Femur (tissue), 1 donor: ENCODE results near the gene CACNG6.
"Not testable (repeated sequence)": the region's sequence is repeated elsewhere in the genome, so short reads cannot be mapped to it uniquely, and the experiment has no call there.

Experiments used
- DNase-seq: peaks from one replicate; pipeline ENCODE4 v3.0.0-alpha.2; 2017

The CACNG6 gene

DNA sequence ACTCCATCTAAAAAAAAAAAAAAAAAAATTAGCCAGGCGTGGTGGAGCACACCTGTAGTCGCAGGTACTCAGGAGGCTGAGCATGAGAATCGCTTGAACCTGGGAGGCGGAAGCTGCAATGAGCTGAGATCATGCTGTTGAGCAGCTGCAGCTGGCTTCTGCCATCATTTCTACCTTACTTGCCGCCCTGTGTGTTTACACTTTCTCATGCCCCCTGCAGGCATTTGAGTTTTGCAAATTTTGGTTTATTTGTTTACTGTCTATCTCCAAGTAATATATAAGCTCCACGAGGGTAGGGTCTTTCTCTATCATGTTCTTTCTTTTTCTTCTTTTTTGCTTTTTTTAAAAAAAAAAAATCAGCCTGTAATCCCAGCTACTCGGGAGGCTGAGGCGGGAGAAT lies 18.0 kb downstream of the CACNG6 start:
- DNase-seq: no peak

DNA sequence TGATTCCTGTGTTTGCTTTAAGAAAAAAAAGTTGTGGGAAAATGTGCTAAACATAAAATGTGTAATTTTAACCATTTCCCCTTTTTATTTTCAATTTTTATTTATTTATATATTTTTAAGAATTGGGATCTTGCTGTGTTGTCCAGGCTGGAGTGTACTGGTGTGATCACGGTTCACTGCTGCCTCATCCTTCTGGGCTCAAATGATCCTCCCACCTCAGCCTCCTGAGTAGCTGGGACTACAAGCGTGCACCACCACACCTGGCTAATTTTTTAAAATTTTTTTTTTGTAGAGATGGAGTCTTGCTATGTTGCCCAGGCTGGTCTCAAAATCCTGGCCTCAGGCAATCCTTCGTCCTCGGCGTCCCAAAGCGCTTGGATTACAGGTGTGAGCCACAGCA lies 19.0 kb downstream of the CACNG6 start:
- no peak for DNase-seq

DNA sequence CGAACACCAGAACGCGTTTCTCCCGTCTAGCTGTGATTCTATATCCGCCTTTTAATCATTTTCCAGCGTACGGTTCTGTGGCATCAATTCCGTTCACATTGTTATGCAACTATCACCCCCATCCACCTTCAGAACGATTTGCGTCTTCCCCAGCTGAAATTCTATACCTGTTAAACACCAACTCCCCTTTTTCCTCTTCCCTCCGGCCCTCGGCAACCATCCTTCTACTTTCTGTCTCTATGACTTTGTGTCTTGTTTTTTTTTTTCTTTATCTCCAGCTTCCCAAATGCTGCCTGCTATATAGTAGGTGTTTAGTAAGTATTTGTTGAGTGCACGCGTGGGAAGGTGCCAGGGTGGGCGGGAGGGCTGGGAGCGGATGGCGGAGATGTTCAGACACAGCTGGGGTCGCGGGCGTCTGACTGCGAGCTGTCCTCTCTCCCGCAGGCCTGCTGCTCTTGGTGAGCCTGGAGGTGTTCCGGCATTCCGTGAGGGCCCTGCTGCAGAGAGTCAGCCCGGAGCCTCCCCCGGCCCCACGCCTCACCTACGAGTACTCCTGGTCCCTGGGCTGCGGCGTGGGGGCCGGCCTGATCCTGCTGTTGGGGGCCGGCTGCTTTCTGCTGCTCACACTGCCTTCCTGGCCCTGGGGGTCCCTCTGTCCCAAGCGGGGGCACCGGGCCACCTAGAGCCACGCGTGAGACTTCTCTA lies 20.2 kb downstream of the CACNG6 start:
- no peak for DNase-seq

DNA sequence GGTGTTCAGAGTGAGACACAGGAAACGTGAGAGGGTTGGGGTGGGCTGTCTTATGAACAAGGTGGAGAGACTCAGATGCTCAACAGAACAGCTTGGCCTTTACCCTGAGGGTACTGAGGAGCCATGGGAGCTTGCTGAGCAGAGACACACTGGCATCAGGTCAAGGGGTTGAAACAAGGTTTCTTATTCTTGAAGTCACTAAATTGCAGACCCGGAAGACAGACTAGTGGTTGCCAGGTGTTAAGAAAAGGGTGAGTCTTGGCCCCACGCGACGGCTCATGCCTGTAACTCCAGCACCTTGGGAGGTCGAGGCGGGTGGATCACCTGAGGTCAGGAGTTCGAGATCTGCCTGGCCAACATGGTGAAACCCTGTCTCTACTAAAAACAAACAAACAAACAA lies 22.4 kb downstream of the CACNG6 start:
- DNase-seq: no peak

DNA sequence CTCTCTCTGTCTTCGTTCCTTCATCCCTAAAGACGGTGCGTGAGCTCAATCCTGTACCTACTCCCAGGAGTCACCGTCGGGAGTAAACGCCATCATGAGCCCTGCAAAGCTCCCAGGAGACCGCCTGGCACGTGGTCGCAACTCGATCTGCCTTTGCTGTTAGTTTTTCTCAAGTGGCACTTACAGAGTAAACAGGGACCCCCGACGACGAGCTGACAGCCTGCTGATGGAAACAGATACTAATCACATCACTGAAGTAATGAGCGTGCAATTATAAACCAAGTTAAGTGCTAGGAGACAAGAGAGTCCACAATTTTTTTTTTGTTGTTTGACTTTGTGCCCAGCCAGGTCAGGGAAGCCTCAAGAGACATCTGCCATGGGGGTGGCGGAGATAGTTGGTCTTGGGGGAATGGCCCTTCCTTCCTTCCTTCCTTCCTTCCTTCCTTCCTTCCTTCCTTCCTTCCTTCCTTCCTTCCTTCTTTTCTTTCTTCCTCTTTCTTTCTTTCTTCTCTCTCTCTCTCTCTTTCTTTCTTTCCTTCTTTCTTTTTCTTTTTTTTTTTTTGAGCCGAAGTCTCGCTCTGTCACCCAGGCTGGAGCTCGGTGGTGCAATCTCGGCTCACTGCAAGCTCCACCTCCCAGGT lies 23.6 kb downstream of the CACNG6 start:
- DNase-seq: no peak

DNA sequence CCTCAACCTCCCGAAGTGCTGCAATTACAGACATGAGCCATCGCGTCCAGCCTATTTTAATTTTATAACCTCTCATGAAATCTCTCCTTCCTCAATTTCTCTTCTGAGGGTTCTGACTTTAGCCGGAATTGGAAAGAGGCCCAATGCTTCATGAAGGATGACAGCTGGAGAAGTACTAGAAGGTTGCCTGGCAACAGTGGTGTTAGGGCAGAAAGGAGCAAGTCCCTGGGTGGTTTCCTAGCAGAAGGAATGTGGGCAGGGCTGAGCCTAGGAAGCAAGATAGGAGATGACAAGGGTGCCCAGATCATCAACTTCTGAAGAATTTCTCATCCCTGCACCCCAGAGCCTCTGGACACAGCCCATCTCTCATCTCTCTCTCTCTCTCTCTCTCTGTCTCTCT lies 25.8 kb downstream of the CACNG6 start:
- no peak for DNase-seq

DNA sequence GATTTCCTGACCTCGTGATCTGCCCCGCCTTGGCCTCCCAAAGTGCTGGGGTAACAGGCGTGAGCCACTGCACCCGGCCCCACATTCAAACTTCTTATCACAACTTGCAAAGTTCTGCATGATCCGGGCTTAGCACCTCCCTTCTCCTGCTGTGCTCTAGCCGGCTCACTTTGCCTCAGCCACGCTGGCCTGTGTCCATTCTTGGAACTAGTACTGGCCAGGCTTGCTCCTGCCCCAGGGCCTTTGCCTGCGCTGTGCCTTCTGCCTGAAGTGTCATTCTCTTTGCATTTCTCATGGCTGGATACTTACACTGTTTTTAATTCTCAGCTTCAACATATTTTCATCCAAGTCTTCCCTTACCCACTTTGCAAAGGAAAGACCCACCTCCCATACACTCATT lies 29.9 kb downstream of the CACNG6 start:
- DNase-seq: no peak

DNA sequence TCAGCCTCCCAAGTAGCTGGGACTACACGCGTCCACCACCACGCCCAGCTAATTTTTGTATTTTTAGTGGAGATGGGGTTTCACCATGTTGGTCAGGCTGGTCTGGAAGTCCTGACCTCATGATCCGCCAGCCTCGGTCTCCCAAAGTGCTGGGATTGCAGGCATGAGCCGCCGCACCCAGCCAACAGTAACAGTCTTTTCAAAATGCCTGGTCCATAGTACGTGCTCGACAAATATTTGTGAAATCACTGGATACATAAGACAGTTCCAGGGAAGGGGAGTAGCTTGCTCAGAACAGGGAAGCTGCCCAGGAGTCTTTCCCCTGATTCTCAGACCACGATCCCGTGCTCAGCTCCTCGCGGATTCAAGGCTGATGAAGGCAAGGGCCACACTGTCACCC lies 30.5 kb downstream of the CACNG6 start:
- DNase-seq: no peak

DNA sequence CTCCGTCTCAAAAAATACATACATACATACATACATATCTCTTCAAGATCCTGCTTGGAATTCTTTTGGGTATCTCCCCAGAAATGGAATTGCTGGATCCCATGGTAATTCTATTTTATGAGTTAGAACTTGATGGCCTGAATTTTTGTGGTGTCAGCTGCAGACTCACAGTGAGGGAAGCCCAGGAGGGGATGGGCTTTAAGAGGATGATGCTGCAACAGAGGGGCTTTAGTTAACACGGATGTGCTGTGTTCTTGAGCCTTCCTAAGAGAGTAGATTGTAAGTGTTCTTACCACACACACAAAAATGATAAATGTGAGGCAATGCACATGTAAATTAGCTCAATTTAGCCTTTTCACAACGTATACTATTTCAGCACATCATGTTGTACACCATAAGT lies 31.8 kb downstream of the CACNG6 start:
- no peak for DNase-seq

DNA sequence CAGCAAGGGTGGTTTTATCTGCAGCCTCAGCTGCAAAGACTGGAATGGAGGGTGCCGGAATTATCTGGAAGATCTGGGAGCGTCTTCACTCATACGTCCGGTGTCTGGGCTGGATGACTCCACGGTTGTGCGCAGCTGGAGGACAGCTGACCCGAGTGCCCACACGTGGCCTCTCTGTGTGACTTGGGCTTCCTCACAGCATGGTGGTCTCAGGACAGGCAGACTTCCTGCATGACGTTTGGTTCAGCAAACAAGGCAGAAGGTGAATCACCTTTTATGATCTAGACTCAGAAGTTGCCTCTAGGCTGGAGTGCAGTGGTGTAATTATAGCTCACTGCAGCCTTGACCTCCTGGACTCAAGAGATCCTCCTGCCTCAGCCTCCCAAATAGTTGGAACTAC lies 33.2 kb downstream of the CACNG6 start:
- DNase-seq: no peak

DNA sequence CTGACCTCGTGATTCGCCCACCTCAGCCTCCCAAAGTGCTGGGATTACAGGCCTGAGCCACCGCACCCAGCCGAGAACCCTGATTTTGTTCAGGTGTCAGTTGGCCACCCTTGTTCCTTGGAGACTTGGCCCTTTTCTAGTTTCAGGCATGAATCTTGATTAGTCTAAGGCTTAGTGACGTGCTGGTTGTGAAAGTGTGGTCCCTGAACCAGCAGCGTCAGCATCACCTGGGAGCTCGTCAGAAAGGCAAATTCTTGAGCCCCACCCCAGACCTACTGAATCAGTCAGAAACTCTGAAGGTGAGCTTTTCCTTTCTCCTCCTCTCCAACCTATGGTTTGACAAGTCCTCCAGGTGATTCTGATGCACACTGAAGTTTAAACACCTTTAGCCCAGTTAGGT lies 35.2 kb downstream of the CACNG6 start:
- no peak for DNase-seq

DNA sequence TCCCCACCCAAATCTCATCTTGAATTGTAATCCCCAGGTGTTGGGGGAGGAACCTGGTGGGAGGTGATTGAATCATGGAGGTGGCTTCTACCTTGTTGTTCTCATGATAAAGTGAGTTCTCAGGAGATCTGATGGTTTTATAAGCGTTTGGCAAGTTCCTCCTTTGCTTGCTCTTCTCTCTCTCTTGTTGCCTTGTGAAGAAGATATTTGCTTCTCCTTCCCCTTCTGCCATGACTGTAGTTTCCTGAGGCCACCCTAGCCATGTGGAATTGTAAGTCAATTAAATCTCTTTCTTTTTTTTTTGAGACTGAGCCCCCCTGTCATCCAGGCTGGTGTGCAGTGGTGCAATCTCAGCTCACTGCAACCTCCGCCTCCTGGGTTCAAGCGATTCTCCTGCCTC lies 37.9 kb downstream of the CACNG6 start:
- DNase-seq: no peak

DNA sequence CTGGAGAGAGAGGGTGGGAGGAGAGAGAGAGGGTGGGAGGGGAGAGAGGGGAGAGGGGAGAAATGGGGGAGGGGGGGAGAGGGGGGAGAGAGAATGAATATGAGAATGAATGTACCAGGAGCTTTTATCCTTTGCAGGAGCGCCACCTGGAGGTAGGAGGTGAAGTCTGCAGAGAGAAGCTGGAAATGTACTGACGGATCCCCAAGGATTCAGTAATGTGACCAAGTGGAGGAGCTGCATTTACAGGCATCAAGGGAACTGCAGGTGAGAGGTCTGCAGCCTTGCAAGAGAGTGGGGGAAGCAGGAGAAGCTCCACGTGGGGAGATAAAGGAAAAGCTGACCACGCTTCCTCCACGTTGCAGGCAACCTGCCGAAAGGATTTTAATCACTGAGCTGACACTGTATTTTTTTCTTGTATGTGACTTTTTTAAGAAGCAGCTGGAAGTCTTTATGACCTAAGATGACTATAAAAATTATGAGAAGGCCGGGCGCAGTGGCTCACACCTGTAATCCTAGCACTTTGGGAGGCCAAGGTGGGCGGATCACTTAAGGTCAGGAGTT lies 38.6 kb downstream of the CACNG6 start:
- DNase-seq: peak; percentile 27

DNA sequence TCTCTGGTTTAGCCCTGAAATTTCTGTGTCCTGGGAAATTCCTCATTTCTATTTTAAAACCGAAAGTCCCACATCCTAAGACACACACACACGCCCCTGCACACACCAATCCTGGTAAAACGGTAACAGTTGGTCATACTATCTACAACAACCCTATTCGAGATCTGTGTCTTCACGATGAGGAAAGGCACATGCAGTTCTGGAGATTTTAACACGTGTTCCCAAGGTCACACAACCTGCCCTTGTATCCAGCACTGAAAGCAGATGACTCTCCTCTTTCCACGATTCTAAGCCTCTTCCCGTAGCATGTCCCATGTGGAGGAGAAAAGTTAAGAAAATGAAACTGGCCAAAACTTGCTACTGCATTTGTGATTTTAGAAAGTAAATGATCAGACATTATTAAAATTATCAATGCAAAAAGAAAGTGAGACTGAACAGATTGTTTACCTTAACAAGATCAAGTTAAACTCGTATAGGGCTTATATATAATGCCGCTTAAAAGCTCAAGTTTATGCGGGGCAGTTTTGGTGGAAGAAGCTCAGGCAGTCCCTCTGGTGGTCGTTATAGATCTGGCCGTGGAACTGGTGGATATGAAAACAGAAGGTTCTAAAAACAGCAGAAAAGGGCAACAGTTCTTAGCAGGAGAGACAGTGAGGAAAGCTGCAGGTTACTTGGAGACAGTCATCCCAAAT lies 39.6 kb downstream of the CACNG6 start:
- DNase-seq: no peak

DNA sequence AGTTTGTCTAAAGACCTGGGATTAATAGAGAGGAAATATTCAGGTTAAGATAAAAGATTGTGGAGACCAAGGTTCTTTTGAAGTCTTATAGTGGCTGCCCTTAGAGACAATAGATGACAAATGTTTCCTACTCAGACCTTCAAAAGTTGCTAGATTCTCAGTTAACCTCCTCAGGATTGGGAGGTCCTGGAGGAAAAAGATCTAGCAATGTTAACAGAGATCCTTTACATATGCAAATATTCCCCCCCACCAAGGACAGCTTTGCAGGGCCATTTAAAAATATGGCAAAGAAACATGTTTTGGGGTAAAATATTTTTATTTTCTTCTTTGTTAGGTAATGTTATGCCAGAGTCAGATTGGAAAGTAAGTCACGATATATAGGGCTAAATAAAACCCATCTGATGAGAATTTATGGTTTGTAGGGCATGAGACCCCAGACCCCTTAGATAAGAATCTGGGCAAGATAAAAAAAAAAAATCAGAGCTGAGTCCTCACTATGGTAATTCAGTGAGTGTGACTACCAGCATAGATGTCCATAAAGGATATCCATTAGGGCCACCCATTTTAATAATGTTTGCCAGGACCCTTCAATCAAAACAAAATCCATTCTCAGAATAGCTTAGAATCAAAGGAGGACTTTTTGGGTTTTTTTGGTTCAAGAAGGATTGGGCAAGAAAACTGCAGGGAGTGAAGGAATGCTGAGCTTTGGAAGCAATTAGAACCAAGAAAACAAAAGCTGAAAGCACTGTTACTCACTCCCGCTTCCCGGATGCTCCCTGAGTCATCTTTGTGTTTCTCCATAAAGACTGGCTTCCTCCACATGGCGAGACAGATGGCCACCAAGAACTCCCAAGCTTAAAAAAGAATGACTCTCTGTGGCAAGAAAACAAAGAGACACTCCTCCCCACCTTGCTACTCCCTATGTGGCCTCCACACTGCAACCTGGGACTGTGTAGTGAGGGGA lies 44.1 kb downstream of the CACNG6 start:
- no peak for DNase-seq

DNA sequence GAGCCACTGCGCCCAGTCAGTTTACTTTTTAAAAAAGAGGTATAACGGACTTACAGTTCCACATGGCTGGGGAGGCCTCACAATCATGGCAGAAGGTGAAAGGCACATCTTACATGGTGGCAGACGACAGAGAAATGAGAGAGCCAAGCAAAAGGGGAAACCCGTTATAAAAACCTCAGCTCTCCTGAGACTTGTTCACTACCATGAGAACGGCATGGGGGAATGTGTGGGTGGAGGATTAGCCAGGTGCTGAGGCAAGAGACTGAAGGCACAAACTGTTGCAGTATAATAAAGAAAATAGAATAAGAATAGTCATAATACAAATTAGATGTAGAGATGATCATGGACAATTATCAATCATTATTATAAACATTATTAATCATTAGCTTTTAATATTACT lies 45.1 kb downstream of the CACNG6 start:
- not testable (repeated sequence) for DNase-seq

DNA sequence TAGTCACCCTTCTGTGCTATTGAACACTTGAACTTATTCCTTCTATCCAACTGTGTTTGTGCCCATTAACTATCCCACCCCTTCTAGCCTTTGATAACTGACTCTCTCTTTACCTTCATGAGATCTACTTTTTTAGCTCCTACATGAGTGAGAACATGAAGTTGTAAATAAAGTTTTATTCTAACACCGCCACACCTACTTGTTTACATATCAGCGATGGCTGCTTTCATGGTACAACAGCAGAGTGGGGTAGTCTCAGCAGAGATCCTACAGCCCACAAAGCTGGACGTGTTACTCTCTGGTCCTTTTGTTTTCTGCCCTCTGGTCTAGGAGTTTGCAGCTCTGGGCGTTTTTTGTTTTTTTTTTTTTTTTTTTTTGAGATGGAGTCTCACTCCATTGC lies 48.6 kb downstream of the CACNG6 start:
- DNase-seq: no peak

DNA sequence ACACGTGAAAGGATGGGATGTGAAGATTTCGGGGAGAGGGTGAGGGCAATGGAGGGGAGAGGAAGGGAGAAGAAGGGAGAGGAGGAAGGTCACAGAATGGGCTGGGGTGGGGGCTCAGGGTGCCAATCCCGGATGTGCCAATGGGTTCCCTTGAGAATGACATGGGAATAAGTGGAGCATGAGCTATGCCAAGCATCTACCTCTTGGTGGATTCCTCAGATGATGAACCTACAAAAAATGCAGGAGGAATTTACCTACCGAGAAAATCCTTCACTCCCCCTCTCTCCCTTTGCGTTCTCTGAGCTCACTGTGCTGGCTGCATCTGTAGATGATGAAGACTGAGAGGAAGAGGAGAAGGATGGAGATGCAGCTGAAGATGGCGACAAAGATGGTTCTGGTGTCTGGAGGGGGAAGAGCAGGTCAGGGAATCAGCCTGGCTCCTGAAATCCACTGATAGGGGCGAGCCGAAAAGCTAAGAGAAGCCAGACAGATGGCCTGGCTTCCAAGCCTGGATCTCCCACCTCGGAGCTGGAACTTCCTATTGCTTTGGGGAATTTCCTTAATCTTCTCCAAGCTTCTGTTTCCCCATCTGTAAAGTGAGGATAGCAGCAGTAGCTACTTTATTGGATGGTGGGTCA lies 50.7 kb downstream of the CACNG6 start:
- DNase-seq: no peak

DNA sequence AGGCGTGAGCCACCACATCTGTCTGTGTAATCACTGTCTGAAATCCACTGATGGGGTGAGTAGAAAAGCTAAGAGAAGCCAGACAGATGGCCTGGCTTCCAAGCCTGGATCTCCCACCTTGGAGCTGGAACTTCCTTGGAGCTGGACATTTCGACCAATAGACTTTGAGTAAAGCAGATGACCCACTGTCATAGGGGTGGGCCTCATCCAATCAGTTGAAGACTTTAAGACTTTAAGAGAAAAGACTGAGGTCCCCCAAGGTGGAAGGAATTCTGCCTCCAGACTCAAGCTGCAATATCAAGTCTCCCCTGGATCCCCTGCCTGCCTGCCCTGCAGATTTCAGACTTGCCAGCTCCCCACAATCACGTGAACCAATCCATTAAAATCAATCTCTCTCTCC lies 51.6 kb downstream of the CACNG6 start:
- DNase-seq: no peak

DNA sequence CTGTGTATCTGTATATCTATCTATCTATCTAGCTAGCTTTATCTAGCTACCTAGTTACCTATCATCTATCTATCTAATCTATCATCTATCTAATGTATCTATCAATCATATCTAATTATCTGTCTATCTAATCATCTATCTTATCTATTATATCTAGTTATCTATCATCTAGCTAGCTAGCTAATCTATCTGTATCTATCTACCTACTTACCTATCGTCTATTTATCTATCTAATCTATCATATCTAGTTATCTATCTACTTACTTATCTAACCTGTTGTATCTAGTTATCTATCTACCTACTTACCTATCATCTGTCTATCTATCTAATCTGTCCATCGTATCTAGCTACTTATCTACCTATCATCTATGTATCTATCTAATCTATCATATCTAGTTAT lies 54.3 kb downstream of the CACNG6 start:
- no peak for DNase-seq

DNA sequence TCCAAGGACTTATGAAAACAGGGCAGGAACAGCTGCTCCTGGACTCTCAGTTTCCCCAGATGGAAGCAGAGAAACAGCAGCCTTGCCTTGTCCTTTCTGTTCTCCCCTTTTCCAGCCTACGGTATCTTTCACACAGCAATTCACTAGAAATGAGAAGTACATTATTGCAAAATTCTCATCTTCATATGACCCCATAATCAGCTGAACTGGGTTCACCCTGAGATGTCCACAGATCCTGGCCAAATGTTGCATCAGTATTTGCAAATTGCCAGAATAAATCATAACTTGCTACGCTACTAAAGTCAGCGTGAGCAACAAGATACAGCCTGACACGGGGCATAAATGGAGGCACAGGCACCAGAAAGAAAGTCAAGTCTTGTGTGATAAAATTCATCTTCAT lies 56.2 kb downstream of the CACNG6 start:
- DNase-seq: no peak
